Measurements from ENCODE around the gene AFAP1L1.

DNA sequence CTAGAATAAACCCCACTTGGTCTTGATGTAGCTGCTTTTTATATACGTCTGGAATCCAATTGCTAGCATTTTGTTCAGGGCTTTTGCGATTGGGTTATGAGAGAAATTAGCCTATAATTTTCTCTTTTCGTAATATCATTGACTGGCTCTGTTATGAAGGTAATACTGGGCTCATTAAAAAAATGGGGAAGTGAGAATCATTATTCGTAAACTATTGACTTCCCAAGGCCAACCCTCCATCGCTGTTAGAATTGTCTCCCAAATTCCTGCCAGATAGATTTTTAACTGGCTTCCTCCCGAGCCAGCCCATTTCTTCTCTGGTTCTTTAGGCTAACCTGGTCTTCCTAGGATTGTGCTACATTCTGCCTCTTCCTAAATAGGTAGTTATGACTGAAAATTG, 37.7 kb downstream of the AFAP1L1 start:
- TF ChIP-seq, protein P1, sequence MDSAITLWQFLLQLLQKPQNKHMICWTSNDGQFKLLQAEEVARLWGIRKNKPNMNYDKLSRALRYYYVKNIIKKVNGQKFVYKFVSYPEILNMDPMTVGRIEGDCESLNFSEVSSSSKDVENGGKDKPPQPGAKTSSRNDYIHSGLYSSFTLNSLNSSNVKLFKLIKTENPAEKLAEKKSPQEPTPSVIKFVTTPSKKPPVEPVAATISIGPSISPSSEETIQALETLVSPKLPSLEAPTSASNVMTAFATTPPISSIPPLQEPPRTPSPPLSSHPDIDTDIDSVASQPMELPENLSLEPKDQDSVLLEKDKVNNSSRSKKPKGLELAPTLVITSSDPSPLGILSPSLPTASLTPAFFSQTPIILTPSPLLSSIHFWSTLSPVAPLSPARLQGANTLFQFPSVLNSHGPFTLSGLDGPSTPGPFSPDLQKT (IDR thresholded peaks at IDR 0.05; ENCODE audit: borderline replicate concordance, low read depth, low read length), result no peak
- TF ChIP-seq ZBTB44 (tag by site-specific recombination; IDR thresholded peaks at IDR 0.05) (no peak), ZIC2 (tag by site-specific recombination; IDR thresholded peaks at IDR 0.05) (no peak), SETDB1 (IDR thresholded peaks at IDR 0.05; ENCODE audit: insufficient read length, low read length) (no peak), ZFP69B (tag by site-specific recombination; IDR thresholded peaks at IDR 0.05) (no peak), ZNF121 (tag by site-specific recombination; IDR thresholded peaks at IDR 0.05) (no peak), TSHZ1 (tag by site-specific recombination; IDR thresholded peaks at IDR 0.05; ENCODE audit: borderline replicate concordance) (no peak)
- TF ChIP-seq, protein P2, sequence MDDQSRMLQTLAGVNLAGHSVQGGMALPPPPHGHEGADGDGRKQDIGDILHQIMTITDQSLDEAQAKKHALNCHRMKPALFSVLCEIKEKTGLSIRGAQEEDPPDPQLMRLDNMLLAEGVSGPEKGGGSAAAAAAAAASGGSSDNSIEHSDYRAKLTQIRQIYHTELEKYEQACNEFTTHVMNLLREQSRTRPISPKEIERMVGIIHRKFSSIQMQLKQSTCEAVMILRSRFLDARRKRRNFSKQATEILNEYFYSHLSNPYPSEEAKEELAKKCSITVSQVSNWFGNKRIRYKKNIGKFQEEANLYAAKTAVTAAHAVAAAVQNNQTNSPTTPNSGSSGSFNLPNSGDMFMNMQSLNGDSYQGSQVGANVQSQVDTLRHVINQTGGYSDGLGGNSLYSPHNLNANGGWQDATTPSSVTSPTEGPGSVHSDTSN (CRISPR knock-in tag; IDR thresholded peaks at IDR 0.05), result no peak

Measured in HEK293 (cell line).